ENCODE measurements around the gene ELAVL1.

ELAVL1 gene

GRCh38 chr19:8039231-8039630, 33.8 kb upstream of the ELAVL1 start:
- Histone ChIP-seq H2AFZ (ENCODE audit: low read length) (no peak overlapping the region), H3K9me2 (replicated peaks; ENCODE audit: insufficient read depth, low read length) (no peaks in the 10 kb centered on the region), H3K4me3 (ENCODE audit: low read length) (no peak overlapping the region), H3K4me2 (ENCODE audit: low read depth, low read length) (no peak overlapping the region), H3K79me2 (ENCODE audit: low read length) (no peaks in the 10 kb centered on the region), H3K4me1 (ENCODE audit: low read length) (no peaks in the 10 kb centered on the region), H3K9me3 (replicated peaks; ENCODE audit: insufficient read depth, low read length) (no peaks in the 10 kb centered on the region), H3K27me3 (replicated peaks; ENCODE audit: insufficient read depth, low read length) (peaks cover 77% of the 10 kb centered on the region), H3K9ac (ENCODE audit: low read length) (no peak overlapping the region), H3K27ac (ENCODE audit: low read length) (no peak overlapping the region), H4K20me1 (ENCODE audit: insufficient read depth, low read length) (no peaks in the 10 kb centered on the region), H3F3A (ENCODE audit: insufficient read depth, low read length) (no peaks in the 10 kb centered on the region), H3K36me3 (replicated peaks; ENCODE audit: insufficient read depth, low read length) (no peaks in the 10 kb centered on the region)
- TF ChIP-seq EZH2phosphoT487 (IDR thresholded peaks at IDR 0.05; ENCODE audit: low read length) (no peak), EZH2 (optimal IDR thresholded peaks at IDR 0.05; ENCODE audit: low read depth, low read length) (no peak), CTCF (IDR thresholded peaks at IDR 0.05; ENCODE audit: low read length) (no peak)
- DNase-seq, result no peak

DNA sequence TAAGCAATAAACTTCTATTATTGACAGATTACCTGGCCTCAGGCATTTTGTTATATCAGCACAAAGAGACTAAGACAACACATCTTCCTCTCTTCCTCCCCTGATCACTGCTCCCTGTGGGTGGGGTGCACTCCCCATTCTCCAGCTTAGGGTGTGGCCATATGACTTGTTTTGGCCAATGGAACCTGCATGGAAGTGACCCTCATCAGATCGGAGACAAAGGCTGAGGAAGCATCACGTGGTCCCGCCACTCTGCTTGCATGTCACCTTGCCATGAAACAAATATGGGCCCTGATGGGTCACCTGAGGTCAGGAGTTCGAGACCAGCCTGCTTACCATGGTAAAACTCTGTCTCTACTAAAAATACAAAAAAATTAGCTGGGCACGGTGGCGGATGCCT, 33.4 kb upstream of the ELAVL1 start:
- H2AFZ ChIP-seq (ENCODE audit: low read length), result no peak overlapping the region
- TF ChIP-seq CTCF (IDR thresholded peaks at IDR 0.05; ENCODE audit: low read length), result no peak
- no peak for TF ChIP-seq EZH2phosphoT487 (IDR thresholded peaks at IDR 0.05; ENCODE audit: low read length)
- TF ChIP-seq EZH2 (optimal IDR thresholded peaks at IDR 0.05; ENCODE audit: low read depth, low read length), result no peak
- H3K4me2 ChIP-seq (ENCODE audit: low read depth, low read length), result no peak overlapping the region
- no peaks in the 10 kb centered on the region for H3K9me2 ChIP-seq (replicated peaks; ENCODE audit: insufficient read depth, low read length)
- H3K79me2 ChIP-seq (ENCODE audit: low read length), result no peaks in the 10 kb centered on the region
- no peak for DNase-seq
- H3K9me3 ChIP-seq (replicated peaks; ENCODE audit: insufficient read depth, low read length), result no peaks in the 10 kb centered on the region
- no peaks in the 10 kb centered on the region for H4K20me1 ChIP-seq (ENCODE audit: insufficient read depth, low read length)
- H3F3A ChIP-seq (ENCODE audit: insufficient read depth, low read length), result no peaks in the 10 kb centered on the region
- H3K27me3 ChIP-seq (replicated peaks; ENCODE audit: insufficient read depth, low read length), result peaks cover 77% of the 10 kb centered on the region
- H3K36me3 ChIP-seq (replicated peaks; ENCODE audit: insufficient read depth, low read length), result no peaks in the 10 kb centered on the region
- no peak overlapping the region for H3K4me3 ChIP-seq (ENCODE audit: low read length)
- H3K27ac ChIP-seq (ENCODE audit: low read length), result no peak overlapping the region
- H3K9ac ChIP-seq (ENCODE audit: low read length), result no peak overlapping the region
- no peaks in the 10 kb centered on the region for H3K4me1 ChIP-seq (ENCODE audit: low read length)

DNA sequence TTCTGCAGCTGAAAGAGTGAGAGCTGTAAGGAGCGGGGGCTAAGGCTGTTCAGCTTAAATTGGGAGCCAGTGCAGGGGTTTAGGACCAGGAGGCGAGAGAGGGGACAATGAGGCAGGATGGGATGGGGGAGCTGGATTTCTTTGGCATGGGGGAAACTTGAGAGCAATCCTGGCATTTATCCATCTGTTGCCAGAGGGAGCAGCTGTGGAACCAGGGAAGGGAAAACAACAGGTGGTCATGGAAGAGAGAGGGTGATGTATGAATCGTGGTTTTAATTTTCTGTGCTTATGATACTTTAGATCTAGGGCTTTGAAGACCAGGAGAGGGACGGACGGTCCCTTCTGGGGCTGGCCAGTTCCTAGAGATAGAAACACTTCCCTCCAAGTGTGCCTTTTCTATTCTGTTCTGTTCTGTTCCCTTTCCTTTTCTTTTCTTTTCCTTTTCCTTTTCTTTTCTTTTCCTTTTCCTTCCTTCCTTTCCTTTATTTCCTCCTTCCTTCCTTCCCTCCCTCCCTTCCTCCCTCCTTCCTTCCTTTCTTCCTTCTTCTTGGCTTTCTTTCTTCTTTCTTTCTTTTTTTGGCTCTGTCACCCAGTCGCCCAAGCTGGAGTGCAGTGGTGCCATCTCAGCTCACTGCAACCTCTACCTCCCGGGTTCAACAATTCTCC, 31.1 kb upstream of the ELAVL1 start:
- no peaks in the 10 kb centered on the region for H3K79me2 ChIP-seq (ENCODE audit: low read length)
- H3K36me3 ChIP-seq (replicated peaks; ENCODE audit: insufficient read depth, low read length), result no peaks in the 10 kb centered on the region
- H3K4me1 ChIP-seq (ENCODE audit: low read length), result no peaks in the 10 kb centered on the region
- peaks cover 74% of the 10 kb centered on the region for H3K27me3 ChIP-seq (replicated peaks; ENCODE audit: insufficient read depth, low read length)
- no peaks in the 10 kb centered on the region for H4K20me1 ChIP-seq (ENCODE audit: insufficient read depth, low read length)
- no peak overlapping the region for H3K4me2 ChIP-seq (ENCODE audit: low read depth, low read length)
- TF ChIP-seq EZH2 (optimal IDR thresholded peaks at IDR 0.05; ENCODE audit: low read depth, low read length) (no peak), CTCF (IDR thresholded peaks at IDR 0.05; ENCODE audit: low read length) (no peak), EZH2phosphoT487 (IDR thresholded peaks at IDR 0.05; ENCODE audit: low read length) (no peak)
- no peak overlapping the region for H3K9ac ChIP-seq (ENCODE audit: low read length)
- H3F3A ChIP-seq (ENCODE audit: insufficient read depth, low read length), result no peaks in the 10 kb centered on the region
- H3K9me3 ChIP-seq (replicated peaks; ENCODE audit: insufficient read depth, low read length), result no peaks in the 10 kb centered on the region
- H3K4me3 ChIP-seq (ENCODE audit: low read length), result no peak overlapping the region
- no peaks in the 10 kb centered on the region for H3K9me2 ChIP-seq (replicated peaks; ENCODE audit: insufficient read depth, low read length)
- no peak overlapping the region for H2AFZ ChIP-seq (ENCODE audit: low read length)
- no peak overlapping the region for H3K27ac ChIP-seq (ENCODE audit: low read length)
- no peak for DNase-seq

Data from MM.1S (cell line).